NCI-H345 treated with DMSO at 0.1 percent for 48 hours (cell line): ENCODE results near the gene PIGC.
A peak's percentile ranks its signal among the peaks of the same experiment; 100 is the strongest.

Experiments used
- DNase-seq: peaks from one replicate; lab custom pipeline; 2025; ENCODE audit not compliant: unreplicated experiment; lab: John Stamatoyannopoulos, UW

PIGC gene

DNA sequence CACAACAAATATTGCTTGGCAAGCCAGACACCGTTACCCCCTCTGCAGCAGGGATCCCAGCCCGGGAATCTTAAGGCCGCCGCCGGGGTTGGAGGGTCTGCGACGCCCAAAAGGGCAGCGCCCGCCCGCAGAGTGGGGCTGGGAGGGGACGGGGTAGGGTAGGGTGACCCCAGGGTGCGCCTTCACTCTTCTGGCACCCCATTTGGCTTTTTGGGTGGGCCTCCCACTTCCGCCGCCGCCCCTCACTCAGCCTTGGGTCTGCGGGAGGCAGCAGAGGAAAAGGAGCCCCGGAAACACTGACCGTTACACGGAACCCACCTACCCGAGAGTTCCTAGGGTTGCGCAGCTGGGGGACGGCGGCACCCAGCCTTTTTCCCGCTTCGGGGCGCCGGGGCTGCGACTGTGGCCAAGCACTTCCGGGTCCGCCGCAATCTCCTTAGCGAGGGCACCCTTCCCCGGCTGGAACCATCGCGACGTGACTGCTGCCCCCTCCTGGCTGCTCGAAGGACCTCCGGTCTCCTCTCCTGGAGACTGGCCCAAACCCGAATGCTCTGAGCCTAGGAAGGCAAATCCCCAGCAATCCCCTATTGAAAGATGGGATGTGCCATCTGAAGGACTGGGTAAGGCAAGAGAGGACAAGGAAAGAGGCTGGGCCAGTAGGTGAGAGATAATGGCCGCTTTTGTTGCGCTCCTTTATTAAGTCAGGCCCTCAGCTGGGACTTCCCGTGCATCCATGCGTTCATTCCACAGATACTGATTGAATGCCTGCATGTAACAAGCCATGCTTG is at the start of gene PIGC:
Gene PIGC, minus strand, starts transcription at position 404 of the 788 bp plus-strand sequence. CDS start 1,447 bp downstream, outside the sequence.
- peak; percentile 90 for DNase-seq

DNA sequence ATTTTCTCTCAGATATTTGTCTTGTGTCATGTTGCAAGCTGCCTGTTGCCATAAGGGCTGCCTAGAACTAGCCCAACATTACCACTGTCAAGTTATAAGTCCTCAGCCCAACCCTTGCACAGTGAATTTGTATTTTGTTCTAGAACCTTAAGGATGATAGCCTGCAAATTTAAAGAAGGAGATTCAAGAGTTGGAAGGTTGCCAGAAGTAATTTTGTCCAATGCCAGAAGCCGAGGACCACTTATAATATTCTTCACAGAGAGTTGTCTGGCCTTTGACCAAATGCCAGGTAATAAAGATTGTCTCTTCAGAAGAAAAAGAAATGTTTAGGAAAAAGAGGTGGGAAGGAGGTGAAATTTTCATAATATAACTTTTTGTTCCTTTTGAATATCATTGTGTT is 48.6 kb upstream of the PIGC start:
- no peak for DNase-seq

DNA sequence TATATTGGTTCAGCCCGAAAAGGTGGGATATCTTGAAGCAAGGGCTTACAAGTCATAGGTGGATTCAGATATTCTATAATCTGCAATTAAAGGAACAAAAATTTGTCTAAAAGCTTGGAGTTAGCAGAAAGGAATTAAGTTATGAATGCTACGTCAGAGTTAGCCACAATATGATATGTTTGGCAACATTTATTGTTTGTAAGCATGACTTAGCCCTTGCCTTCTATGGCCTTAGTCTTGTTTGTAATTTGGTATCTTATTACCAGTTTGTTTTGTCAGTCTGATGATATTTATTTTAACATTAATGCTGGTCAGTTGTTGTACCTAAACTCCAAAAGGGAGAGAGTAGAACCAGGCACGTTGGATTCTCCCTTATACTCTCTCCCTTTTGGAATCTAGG is 46.0 kb upstream of the PIGC start:
- DNase-seq, result no peak

DNA sequence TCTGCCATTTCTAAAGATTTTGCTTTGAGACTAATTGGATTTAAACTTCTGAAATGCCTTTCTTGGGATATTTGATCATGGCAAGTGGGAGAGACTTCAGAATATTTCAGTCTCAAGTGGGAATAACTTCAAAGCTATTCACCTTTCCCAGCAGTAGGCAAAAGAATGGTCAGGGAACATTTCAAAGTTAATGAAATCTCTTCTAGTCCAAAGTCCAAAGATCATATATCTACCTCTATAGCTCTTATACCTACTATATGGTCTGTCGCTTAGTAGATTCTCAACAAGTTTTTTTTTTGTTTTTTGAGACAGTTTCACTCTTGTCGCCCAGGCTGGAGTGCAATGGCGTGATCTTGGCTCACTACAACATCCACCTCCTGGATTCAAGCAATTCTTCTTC is 44.5 kb upstream of the PIGC start:
- no peak for DNase-seq

DNA sequence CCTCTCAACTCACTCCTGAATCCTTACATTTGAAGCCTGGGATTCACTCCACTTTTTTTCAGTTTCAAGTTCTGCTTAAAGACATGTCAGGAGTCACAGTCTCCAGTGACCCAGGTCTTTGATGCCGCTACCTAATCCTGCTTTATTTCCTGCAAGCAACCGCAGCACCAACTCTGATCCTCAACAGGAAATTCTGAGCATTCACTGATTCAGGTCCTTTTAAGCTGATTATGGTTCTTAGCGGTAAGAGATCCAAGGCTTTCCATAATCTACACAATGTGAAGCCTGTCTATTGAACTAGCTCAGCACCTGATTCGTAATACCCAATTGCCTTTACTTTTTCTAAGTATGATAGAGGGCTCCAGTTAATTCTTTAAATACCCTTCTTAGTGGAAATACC is 43.7 kb upstream of the PIGC start:
- DNase-seq, result no peak

DNA sequence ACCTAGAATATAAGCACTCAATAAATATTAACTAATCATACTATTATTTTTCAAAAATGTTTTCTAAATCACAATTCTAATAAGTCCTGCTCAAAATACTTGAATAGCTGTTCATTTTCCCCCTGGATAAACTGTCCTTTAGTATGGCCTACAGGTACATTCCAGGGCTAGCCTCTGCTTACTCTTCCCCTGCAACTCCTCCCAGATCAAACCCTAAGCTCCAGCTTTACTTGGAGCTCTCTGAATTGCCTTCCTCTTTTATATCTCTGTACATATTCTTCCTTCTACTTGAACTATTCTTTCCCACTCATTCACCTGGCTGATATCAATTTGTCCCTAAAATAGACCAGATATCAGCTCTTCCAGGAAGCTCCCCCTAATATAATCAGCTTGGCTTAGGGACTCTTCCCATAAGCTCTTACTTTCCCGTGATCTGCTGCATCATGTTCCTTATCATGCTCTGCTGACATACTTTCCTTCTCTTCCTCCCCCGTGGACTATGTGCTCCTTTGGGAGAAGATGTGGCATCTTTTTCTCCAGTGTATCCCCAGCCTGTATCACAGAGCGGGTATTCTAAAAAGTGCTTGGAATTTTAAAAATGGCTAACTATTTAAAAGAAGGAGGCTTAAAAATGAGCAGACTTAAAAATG is 43.1 kb upstream of the PIGC start:
- no peak for DNase-seq

DNA sequence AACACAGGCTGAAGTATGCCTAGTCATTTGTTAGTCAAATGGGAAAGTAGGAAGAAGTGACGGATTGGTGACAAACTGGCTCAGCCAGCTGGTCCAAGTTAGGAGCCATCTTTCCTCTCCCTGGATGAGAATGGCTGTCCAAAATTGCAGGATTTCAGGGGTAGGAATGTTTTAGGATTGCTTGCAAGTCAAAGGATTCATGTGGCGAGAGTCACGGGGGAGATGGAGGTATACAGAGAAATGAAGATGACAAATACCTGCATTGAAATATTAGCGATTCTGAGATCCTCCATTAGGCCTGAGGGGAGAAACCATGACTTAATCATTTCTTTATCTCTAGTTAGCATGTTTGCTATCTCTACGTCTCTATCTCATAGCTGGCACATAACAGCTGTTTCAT is 41.8 kb upstream of the PIGC start:
- DNase-seq, result no peak

DNA sequence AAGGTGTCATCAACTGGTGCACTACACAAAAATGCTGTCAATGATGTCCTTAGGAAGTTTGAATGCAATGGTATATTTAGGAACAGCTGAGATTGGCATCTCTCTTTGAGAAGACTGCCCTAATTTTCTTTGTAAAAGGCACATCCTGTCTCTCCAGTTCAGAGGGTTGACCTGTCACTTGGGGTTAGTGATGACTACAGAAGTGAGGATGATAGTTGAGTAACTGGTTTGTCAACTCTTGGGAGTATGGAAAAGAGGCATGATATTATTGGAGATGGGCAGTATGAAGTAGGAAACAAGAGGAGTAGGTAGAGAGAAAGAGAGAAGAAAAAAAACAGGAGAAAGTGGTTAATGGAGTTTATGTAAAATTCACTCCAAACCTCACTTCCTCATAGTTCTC is 40.4 kb upstream of the PIGC start:
- no peak for DNase-seq

DNA sequence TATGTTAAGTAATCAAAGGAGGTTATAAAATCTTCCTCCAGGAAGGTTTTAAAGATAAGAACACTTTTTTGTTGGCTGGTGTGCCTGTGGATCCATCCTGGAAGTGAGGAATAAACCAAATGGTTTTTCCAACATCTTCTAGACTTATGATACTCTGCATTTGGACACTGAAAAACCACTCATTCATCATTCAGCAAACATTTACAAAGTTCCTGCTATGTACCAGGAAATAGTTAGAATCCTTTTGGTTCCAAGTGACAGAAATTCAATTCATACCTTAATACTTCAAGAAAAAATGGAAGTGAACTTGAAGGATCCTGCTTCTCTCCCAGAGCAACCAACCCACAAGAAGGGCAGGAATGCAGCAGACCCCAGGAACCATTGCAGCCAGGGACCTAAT is 39.6 kb upstream of the PIGC start:
- DNase-seq, result no peak

DNA sequence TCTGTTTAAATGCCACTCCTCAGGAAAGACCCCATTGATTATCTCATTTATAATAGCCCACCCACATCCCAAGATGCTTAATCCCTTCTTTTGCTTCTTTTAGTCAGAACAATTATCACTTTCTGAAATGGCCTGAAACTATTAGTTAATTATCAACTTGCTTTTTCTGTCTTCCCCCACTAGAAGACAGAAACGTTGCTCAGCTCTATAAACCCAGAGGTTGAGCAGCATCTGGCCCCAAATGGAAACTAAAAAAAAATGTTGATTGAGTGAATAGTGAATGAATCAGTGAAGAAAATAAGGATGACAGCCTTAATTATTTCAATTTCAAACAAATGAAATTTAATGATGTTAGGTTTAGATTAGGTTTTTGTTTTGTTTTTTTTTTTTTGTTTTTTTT is 38.2 kb upstream of the PIGC start:
- DNase-seq, result no peak

DNA sequence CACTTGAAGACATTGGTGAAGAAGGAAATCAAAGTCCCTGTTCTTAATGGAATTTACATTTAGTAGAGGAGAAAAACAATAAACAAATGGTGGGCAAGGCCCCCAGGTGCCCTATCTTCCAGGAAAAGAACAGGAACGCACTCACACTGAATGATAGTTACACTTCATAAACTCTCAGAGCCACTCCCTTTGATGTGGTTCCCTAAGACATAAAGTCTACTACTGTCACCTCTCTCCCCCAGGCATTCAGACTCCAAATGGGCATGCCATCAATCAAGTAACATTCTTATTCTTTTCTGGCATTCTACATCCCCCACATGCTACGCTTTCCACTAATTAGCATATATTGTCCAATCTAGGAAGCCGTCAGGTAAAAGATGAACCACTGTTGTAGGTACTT is 36.6 kb upstream of the PIGC start:
- no peak for DNase-seq

DNA sequence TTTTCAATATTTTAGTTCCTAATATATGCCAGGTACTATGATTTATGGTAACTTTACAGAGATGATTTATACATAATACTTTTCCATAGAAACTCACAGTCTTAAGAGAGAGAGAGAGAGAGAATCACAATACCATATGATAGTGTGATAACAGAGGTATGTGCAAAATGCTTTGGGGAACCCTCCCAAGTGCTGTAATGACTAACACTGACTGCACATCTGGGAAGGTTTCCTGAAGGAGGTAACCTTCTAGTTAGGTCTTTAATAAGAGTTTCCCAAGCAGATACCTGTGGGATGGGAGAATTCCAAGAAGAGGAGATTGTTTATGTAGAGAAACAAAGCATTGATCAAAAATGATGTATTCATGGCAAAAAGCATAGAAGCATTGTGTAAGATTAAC is 34.6 kb upstream of the PIGC start:
- no peak for DNase-seq

DNA sequence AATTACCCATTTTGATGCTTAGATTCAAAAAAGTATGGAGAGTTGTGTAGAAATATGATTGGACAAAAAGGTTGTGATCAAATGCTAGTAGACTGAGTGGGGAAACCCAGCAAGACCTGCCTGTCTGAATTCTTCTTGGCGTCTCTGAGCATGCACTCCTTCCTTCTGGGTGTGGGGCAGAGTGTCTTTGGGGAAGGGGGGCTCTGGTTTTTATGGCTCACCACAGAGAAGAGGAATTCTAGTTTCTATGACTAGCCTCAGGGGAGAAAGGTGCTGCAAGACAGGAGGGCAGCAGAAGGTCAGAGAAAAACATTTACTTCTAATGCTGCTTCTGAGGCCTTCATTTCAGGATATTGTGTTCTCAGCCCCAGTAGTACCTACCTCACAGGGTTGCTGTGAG is 33.9 kb upstream of the PIGC start:
- DNase-seq, result no peak

DNA sequence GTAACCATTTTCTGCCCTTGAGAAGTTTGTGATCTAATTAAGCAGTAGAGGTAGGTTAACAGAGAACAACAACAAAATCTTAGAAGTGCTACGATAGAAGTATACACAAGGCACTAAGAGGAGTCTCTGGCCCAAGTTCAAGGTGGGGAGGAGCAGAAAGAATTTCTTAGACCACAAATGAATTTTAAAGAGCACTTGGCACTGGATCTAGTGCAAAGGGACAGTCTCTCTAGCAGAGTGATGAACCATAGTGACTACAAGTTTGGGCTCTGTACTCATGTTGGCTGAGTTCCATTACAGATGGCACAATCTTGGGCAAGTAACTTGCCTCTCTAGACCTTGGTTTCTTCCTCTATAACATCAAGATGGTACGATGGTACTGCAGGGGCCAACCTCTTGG is 33.3 kb upstream of the PIGC start:
- no peak for DNase-seq

DNA sequence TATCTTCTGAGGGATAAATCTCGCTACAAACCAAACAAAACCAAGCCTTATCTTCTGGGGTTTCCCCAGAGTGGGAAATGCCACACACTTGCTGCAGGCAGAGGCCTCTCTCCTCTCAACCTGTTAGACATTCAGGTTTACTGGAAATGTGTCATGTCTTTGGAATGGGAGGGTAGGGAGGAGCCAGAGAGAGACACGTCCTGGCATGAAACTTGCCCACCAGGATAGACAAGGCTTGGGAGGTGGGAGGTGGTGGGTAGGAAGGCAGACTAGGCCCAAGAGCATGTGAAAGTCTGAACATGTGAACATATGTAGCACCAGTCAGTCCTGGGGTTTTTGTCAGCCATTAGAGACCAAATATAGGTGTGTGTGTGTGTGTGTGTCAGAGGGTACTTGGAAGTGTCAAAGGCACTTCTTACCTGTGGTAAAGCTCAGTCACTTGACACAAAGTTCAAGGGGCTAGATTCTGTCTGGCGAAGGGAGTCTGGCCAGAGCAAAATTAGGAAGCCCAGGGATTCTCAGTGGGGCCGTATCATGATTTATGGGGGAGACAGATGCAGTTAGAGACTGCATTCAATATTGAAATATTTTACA is 32.4 kb upstream of the PIGC start:
- DNase-seq, result no peak

DNA sequence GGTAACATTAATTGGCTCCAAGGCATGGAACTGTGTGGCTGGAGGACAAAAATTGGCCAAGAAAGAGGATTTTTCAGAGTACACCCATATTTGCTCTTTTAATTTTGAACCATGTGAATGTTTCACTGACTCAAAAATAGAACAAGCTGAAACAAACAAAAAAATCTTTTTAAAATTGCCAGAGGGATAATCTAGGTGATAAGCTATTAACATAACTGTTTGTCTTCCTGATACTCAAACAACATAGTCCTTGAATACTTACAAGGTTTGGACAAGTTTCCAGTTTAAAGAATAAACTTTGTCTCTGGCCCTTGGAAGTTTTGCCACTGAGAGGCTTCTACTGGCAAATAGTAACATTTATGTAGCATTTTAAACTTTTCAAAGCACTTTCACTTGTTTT is 30.0 kb upstream of the PIGC start:
- no peak for DNase-seq

DNA sequence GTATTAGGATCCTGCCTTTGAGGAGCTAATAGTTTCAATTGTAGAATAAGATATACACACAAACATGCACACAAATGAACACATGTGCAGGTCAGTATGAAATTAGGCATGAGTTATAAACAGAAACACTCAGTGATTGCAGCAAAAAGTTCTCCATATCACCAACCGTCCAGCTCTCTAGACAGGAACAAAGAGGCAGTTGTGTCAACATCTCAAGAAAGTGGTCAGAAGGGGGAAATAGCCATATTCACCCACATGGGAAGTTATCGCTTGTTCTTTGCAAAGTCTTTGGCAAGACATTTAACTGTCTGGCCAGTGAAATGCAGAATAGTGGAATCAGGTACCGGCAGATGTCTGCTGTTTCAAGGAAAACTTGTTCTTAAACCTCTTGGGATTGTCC is 29.4 kb upstream of the PIGC start:
- DNase-seq, result no peak

DNA sequence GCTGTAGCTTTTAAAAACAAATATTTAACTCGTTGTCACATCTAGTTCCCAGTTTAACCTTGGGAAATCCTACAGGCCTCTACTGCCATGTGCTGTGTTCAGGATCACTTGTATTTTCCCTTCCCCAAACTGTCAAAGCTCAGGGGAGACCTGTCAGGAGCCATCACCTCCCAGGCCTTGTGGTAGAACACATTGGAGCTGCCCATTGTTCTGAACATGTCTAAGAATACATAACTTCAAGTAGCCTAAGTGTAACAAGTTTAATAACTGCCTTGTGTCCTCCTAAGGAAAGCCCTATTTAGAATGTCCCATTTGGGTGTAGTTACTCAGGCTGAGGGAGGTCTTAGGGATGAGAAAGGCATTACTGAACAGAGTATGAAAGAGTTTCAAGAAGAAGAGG is 28.6 kb upstream of the PIGC start:
- no peak for DNase-seq

DNA sequence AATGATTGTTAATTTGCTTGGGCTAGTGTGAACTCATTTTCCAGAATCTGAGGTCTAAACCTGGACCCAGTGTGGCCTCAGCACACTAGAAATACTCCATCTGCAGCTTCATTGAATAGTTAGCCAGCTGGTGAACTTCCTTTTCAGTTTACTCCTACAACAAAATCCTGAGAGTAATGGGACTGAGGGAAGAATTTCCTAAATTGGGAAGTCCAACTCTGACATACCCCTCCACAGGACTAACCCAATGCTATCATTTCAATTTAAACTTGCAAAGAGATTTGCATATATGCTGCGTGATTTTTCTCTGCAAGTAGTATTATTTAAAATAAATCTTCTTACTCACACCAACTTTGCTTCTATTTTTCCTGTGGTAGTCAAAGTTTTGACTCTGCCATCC is 27.8 kb upstream of the PIGC start:
- DNase-seq, result no peak

DNA sequence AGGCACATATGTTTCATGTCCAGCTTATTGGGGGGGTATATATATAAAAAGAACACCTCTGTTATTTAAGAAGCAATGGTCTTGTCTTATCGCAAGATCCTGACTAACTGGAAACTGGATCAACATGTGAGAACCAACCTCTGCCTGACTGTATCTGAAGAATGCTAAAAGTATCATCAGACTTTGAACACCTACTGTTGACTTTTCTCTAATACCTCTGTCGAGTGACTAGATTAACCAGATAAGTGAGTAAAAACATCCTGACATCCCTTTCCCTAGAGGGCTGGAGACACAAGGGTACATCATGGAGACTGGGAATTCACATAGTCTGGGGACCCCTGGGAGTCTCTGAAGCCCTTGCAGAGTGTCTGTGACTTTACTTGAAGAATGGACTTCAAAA is 26.3 kb upstream of the PIGC start:
- no peak for DNase-seq

DNA sequence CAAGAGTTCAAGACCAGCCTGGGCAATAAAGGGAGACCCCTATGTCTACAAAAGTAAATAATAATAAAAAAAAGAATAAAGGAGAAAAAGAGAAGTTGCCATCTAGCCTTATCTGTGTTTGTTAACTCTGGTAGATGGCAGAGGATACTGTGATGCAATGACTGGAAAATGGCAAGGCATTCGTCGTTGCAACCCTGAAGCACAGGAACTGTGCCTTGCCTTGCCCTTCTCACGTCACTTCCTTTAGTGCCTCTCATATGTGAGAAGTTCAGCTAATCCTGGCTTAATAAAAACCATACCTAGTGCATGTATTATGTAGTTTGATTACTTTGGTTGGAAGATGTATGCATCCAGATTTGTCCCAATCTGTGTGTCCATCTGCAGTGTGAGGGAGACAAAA is 25.8 kb upstream of the PIGC start:
- DNase-seq, result no peak

DNA sequence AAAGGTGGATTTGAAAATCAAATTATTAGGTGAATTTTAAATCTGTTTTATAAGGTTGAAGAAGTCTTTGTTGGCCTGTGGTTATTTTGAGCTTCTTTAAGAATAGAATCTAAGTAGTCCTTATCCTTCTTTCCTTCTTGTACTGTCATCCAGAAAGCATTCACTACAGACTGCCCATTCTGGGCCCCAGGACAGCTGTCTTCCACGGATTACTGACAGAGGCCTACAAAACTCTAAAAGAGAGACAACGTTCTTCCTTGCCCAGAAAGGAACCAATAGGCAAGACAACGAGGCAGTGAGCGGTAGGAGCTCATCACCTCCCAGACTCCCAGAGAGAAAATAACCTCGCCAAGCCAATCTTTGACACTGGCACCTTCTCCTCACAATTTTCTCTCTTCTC is 24.4 kb upstream of the PIGC start:
- DNase-seq, result no peak

DNA sequence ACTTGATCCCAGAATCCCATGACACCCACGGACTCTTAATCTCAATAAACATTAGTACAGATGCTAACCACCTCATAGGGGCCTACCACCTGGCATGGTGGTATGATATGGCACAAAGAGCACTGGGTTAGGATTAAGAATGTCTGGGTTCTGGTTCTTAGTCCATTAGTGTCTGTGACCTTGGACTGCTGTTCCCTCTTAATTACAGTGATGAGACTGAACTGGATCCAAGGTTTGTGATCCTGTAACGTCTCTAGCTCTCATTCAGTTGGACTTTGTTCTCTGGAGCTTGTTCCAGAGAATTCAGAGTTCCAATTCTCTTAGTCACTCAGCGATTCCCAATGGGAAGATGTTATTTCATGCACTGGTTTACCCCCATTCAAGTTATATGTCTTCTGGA is 23.6 kb upstream of the PIGC start:
- no peak for DNase-seq
